ENCODE results near the gene SP100.

SP100 gene

GRCh38 chr2:230583581-230583980 is 167.6 kb downstream of the SP100 start:
- H3K4me3 ChIP-seq (ENCODE audit: low read depth, low read length) = no peak overlapping the region
- CTCF ChIA-PET = no interaction called here
- no peak for TF ChIP-seq CTCF (IDR thresholded peaks at IDR 0.05; ENCODE audit: insufficient read depth, low read length, missing control alignments)

GRCh38 chr2:230586328-230586982 is 170.5 kb downstream of the SP100 start:
- DNase-seq (ENCODE audit: low read depth, low spot score) = no peak
- CTCF ChIA-PET = no interaction called here
- POLR2A ChIA-PET = no interaction called here
- no peak overlapping the region for H3K4me3 ChIP-seq (ENCODE audit: low read depth, low read length)
- TF ChIP-seq CTCF (IDR thresholded peaks at IDR 0.05; ENCODE audit: insufficient read depth, low read length, missing control alignments) = no peak

More at GRCh38 chr2:230583581-230583980, 167.6 kb downstream of the SP100 start:
- no peak for DNase-seq (ENCODE audit: low read depth, low spot score)
- POLR2A ChIA-PET = no interaction called here

GRCh38 chr2:230589025-230589424 is 173.0 kb downstream of the SP100 start:
- no peak for DNase-seq (ENCODE audit: low read depth, low spot score)
- H3K4me3 ChIP-seq (ENCODE audit: low read depth, low read length) = no peak overlapping the region
- POLR2A ChIA-PET = no interaction called here
- TF ChIP-seq CTCF (IDR thresholded peaks at IDR 0.05; ENCODE audit: insufficient read depth, low read length, missing control alignments) = no peak
- CTCF ChIA-PET = no interaction called here

- no peak overlapping the region for H3K4me3 ChIP-seq (ENCODE audit: low read depth, low read length)
- CTCF ChIA-PET = no interaction called here
- no peak for DNase-seq (ENCODE audit: low read depth, low spot score)
- TF ChIP-seq CTCF (IDR thresholded peaks at IDR 0.05; ENCODE audit: insufficient read depth, low read length, missing control alignments) = no peak
- POLR2A ChIA-PET = no interaction called here
These were observed 173.6 kb downstream of the SP100 start for GRCh38 chr2:230589497-230590015.

- no peak for TF ChIP-seq CTCF (IDR thresholded peaks at IDR 0.05; ENCODE audit: insufficient read depth, low read length, missing control alignments)
- ChIA-PET CTCF (no interaction called here), POLR2A (no interaction called here)
- no peak overlapping the region for H3K4me3 ChIP-seq (ENCODE audit: low read depth, low read length)
- DNase-seq (ENCODE audit: low read depth, low spot score) = no peak
These were observed 174.3 kb downstream of the SP100 start for GRCh38 chr2:230590333-230590732.

GRCh38 chr2:230591850-230592249 is 175.8 kb downstream of the SP100 start:
- DNase-seq (ENCODE audit: low read depth, low spot score) = no peak
- ChIA-PET POLR2A (no interaction called here), CTCF (no interaction called here)
- no peak for TF ChIP-seq CTCF (IDR thresholded peaks at IDR 0.05; ENCODE audit: insufficient read depth, low read length, missing control alignments)
- no peak overlapping the region for H3K4me3 ChIP-seq (ENCODE audit: low read depth, low read length)

Data from AG04449 (cell line).